ENCODE measurements around the gene MACROD2.
A peak's percentile ranks its signal among the peaks of the same experiment; 100 is the strongest.
"Not testable (repeated sequence)": the region's sequence is repeated elsewhere in the genome, so short reads cannot be mapped to it uniquely, and the experiment has no call there.

The MACROD2 gene

DNA sequence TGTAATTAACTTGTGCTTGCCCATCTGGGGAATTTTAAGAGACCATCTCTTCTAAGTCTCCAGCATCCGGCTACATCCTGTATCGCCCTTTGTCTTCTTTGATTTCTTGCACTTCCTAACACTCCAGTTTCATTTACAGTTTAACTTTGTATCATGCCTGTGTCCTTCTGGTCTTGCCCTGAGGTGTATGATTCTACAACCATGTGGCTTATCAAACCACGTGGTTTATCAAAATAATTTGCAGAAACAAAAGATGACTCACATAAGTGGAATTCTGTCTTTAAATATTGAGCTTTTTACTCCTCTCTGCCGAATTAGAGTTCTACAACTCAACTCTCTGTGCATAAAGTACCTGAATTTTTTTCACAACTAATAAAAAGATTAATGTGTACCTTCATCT lies 1997.2 kb downstream of the MACROD2 start:
- no peak for FAIRE-seq
- DNase-seq (ENCODE audit: extremely low spot score, insufficient read length, low read depth): no peak

- FAIRE-seq (no peak), DNase-seq (ENCODE audit: extremely low spot score, insufficient read length, low read depth) (no peak)
Observed at GRCh38 chr20:16000112-16000511, 2004.8 kb downstream of the MACROD2 start.

- no peak for FAIRE-seq
- no peak for DNase-seq (ENCODE audit: extremely low spot score, insufficient read length, low read depth)
Observed at GRCh38 chr20:16001286-16001685, 2006.0 kb downstream of the MACROD2 start.

GRCh38 chr20:16003310-16003709 lies 2008.0 kb downstream of the MACROD2 start:
- DNase-seq (ENCODE audit: extremely low spot score, insufficient read length, low read depth): no peak
- FAIRE-seq: no peak

GRCh38 chr20:16004108-16004854 lies 2009.0 kb downstream of the MACROD2 start:
- FAIRE-seq (no peak), DNase-seq (ENCODE audit: extremely low spot score, insufficient read length, low read depth) (no peak)

GRCh38 chr20:16005021-16005914 lies 2010.0 kb downstream of the MACROD2 start:
- no peak for FAIRE-seq
- no peak for DNase-seq (ENCODE audit: extremely low spot score, insufficient read length, low read depth)

GRCh38 chr20:16005915-16006493 lies 2010.7 kb downstream of the MACROD2 start:
- FAIRE-seq: no peak
- DNase-seq (ENCODE audit: extremely low spot score, insufficient read length, low read depth): no peak

- FAIRE-seq: peak; percentile 86
- peak; percentile 11 for DNase-seq (ENCODE audit: extremely low spot score, insufficient read length, low read depth)
Observed at GRCh38 chr20:16007164-16007563, 2011.8 kb downstream of the MACROD2 start.

DNA sequence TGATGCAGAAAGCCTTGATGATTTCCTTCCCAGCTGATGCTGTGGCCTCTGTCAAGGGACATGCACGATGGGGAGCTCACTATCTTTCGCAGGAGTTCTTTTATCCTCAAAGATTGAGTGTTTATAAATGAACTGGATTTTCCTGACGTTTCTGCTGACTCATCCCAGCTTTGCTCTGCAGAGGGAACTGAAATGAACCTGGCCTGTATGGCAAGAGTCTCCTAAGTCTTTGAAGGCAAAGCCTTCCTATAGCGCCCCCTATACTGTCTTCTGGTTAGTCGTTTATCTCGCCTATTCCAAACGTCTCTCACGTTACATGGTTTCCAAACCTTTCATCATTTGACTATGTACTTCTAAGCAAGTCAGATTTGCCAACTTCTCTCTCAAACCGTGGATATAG lies 2012.6 kb downstream of the MACROD2 start:
- FAIRE-seq (no peak), DNase-seq (ENCODE audit: extremely low spot score, insufficient read length, low read depth) (no peak)

DNA sequence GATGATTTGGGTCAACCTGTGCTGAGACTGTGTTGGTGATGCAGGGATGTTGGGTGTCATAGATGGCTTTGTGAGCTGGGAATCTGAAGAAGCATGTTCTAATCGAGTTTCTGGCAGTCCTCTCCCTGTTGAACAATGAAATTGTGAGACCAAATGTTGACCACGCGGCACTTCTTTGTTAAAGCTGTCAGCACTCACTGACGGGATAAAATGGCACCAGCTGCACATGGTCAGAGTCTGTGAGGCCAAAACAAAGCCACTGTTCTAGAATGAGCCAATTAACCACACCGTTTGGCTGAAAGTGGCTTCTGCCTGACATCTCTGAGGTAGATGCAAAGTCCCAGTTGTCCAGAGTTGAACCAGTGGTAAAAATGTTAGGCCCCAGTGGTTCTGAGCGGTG lies 2015.7 kb downstream of the MACROD2 start:
- FAIRE-seq (no peak), DNase-seq (ENCODE audit: extremely low spot score, insufficient read length, low read depth) (no peak)

DNA sequence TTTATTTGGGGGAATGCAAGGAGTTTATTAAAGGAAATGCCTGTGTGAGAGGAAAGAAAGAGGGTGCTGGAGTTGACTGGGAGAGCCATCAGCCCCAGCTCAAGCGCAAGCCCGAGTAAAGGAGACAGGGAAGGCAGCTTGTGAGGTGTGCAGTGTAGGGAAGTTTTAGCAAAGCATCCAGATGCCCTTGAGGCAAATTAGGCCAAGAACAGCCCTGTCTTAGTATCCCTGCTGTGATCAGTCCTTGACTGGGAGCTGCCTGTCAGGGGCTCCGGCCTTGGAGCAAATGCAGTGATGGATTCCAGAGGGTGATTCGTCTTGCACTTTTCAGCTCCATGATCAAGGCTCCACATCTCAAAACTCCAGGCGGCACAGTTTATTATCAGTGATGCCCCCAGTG lies 2016.2 kb downstream of the MACROD2 start:
- DNase-seq (ENCODE audit: extremely low spot score, insufficient read length, low read depth) (no peak), FAIRE-seq (no peak)

DNA sequence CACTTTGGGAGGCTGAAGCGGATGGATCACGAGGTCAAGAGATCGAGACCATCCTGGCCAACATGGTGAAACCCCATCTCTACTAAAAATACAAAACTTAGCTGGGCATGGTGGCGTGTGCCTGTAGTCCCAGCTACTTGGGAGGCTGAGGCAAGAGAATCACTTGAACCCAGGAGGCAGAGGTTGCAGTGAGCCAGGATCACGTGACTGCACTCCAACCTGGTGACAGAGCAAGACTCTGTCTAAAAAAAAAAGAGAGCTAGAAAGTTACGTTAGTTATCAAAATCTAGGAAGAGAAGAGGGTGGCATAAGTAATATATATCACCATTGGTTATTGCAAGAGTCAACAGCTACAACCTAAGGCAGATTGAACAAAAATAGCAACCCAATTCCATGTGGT lies 2017.6 kb downstream of the MACROD2 start:
- FAIRE-seq; DNase-seq (ENCODE audit: extremely low spot score, insufficient read length, low read depth): not testable (repeated sequence)

DNA sequence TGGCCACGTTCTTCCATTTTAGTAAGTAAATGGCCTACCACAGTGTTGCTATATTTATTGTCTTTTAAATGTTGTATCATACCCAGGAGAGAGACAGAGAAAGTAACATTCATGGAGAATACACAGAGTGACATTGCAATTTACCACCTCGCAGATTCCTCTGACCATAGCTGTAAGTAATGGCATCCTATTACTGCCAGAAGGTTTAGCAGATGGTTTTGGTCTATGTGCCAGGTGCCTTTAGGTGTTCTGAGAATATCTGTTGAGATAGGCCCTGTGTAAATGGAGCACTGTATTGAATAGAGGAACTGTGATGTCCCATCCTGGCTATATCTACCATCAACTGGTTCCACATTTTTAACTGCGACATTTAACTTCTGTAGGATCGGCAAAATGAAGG lies 2018.3 kb downstream of the MACROD2 start:
- no peak for DNase-seq (ENCODE audit: extremely low spot score, insufficient read length, low read depth)
- FAIRE-seq: no peak

GRCh38 chr20:16014436-16014835 lies 2019.1 kb downstream of the MACROD2 start:
- FAIRE-seq: no peak
- DNase-seq (ENCODE audit: extremely low spot score, insufficient read length, low read depth): no peak

DNA sequence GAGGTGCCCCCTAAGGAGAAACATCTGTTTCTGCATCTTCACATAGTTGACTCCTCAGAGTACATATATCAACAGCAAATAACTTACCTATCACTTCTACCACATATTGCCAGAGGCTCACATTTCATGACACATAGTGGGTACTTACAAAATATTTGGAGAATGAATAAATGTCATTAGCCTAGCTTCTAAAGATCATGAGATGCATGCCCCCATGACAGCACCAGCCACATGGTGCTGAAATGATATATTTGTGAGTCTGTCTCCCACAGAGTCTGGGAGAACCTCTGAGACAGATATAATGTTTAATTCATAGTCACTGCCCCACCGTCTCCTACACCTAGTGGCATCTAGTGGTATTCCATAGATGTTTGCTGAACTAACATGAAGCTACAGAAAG lies 2022.3 kb downstream of the MACROD2 start:
- DNase-seq (ENCODE audit: extremely low spot score, insufficient read length, low read depth) (no peak), FAIRE-seq (no peak)

DNA sequence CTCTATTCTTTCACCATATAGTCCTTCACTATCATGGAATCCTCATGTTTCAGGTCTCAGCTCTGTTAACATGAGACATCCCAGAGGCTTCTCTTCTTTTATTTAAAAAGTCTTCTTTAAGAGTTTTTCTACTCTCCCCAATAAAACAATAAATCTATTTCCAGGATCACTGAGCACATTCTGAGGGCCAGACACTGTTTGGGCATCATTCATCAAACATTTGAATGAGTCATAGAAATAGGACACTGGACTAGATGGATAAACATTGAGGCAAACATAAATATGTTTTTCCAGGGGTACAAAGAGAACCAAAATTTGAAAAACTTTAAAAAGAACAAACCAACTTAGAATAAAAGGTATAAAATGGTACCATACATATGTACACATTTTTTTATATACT lies 2023.6 kb downstream of the MACROD2 start:
- DNase-seq (ENCODE audit: extremely low spot score, insufficient read length, low read depth): no peak
- no peak for FAIRE-seq

GRCh38 chr20:16020971-16021370 lies 2025.7 kb downstream of the MACROD2 start:
- no peak for DNase-seq (ENCODE audit: extremely low spot score, insufficient read length, low read depth)
- no peak for FAIRE-seq

DNA sequence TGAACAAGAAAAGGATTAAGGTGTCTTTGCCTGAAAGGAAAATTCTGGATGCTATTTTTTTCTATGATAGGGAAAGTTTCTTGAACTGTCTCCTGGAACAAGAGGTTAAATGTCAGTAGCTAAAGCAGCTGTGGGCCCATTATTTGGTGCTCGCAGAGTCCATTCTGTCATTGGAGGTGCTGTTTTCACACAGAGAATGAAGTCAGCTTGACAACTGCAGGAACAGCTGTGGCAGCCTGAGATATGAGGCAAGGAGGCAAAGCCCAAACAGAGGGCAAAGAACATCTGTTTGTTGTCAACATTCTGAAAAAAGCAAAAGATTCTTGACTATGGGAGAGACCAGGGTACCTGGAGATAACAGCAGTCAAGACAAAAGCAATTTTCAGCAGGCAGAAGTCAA lies 2029.8 kb downstream of the MACROD2 start:
- no peak for FAIRE-seq
- DNase-seq (ENCODE audit: extremely low spot score, insufficient read length, low read depth): no peak

DNA sequence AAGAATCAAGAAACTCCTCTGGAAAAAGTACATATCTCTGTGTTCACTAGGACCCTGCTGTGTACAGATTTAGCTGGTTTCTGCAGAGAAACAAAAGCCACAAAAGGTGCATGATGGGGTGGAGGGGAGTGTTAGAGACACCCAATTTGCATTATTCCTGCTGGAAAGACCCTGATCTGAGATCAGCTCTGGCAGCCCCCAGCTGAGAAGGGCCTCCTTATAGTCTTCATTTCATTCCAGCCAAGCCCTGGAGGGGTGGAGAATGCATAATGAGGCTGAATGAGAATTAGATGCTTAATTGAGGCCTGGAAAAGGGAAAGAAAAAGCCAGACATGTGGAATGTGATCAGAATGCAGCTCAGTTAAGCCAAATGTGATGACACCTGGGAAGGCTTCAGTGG lies 2032.4 kb downstream of the MACROD2 start:
- DNase-seq (ENCODE audit: extremely low spot score, insufficient read length, low read depth): no peak
- FAIRE-seq: no peak

GRCh38 chr20:16028923-16029322 lies 2033.6 kb downstream of the MACROD2 start:
- peak; percentile 21 for FAIRE-seq
- DNase-seq (ENCODE audit: extremely low spot score, insufficient read length, low read depth): no peak

GRCh38 chr20:16030253-16030652 lies 2034.9 kb downstream of the MACROD2 start:
- FAIRE-seq: no peak
- no peak for DNase-seq (ENCODE audit: extremely low spot score, insufficient read length, low read depth)

Data from GM18507 (cell line).